ENCODE data around the gene MYCBP. TPM values are rescaled to one million over a fixed set of nuclear protein-coding genes. Genes with fewer than 3 reads are reported as not detected.
A peak's percentile ranks its signal among the peaks of the same experiment; 100 is the strongest.

Gene MYCBP
- total RNA-seq, 2 donors from 2014 or later: 12.2 to 14.0 TPM

DNA sequence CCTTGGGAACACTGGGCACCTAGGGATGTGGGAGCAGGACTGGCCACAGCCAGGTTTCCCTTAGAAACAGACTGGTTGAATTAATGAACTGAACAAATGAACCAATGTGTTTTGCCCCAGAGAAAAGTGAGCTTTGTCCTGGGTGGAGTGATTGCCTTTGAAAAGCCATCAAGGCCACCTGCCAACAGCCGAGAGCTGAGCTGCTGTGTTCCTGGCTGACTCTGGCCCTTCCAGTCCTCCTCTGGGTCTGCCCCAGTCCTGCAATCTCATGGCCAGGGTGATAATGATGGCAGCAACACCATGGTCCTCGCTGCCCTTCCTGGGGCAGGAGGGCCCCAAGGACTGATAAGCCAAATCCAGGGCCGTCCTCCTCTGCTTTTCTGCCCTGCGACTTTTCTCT is 26.4 kb upstream of the MYCBP start:
- no peak for TF ChIP-seq POLR2A (IDR thresholded peaks at IDR 0.05)
- TF ChIP-seq, protein P1, sequence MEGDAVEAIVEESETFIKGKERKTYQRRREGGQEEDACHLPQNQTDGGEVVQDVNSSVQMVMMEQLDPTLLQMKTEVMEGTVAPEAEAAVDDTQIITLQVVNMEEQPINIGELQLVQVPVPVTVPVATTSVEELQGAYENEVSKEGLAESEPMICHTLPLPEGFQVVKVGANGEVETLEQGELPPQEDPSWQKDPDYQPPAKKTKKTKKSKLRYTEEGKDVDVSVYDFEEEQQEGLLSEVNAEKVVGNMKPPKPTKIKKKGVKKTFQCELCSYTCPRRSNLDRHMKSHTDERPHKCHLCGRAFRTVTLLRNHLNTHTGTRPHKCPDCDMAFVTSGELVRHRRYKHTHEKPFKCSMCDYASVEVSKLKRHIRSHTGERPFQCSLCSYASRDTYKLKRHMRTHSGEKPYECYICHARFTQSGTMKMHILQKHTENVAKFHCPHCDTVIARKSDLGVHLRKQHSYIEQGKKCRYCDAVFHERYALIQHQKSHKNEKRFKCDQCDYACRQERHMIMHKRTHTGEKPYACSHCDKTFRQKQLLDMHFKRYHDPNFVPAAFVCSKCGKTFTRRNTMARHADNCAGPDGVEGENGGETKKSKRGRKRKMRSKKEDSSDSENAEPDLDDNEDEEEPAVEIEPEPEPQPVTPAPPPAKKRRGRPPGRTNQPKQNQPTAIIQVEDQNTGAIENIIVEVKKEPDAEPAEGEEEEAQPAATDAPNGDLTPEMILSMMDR (IDR thresholded peaks at IDR 0.05): no peak
- H3K4me1 ChIP-seq: no peaks in the 10 kb centered on the region
- no peaks in the 10 kb centered on the region for H3K36me3 ChIP-seq (replicated peaks in 1 of 2; ENCODE audit: insufficient read depth in 1 of 2, low read depth in 2 of 2)
- no peaks in the 10 kb centered on the region for H3K9me3 ChIP-seq
- H3K4me3 ChIP-seq: no peak overlapping the region
- DNase-seq (no peak), ATAC-seq (no peak)
- intact Hi-C loops (cut with DNase I): no loop called here
- no peaks in the 10 kb centered on the region for H3K27me3 ChIP-seq
- WGBS, 2 donors: 63 to 70% methylated on average over 4 of the region's 4 CpGs
- H3K27ac ChIP-seq: no peak overlapping the region

DNA sequence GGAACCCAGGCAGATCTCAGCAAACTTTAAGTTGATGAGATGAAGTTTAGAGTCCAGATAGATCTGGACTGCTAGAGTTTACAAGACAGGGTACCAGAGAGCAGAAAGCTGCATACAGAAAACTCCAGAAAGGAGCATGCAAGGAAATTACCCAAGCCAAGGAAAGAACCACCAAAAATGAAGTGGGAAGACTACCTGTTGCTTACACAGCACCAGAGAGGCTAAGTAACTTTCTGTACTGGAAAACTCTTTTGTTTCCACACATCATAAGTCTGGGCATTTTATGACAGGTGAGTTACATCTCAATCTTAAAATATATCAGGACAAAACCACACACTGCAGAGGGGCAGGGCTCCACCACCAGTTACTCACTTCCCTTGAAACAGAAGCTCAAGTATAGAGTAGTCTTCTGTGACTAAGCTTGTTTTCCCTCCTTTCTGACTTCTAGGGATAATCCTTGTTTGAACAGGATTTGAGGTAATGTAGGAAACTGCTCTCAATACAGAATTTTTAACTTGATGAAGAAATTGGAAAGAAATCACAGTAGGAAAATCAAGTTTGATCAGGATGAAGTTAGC is 25.6 kb upstream of the MYCBP start:
- no peak overlapping the region for H3K27ac ChIP-seq
- H3K4me3 ChIP-seq: no peak overlapping the region
- TF ChIP-seq, protein P1 (IDR thresholded peaks at IDR 0.05): no peak
- TF ChIP-seq POLR2A (IDR thresholded peaks at IDR 0.05): no peak
- H3K27me3 ChIP-seq: no peaks in the 10 kb centered on the region
- no peak for DNase-seq
- H3K4me1 ChIP-seq: no peaks in the 10 kb centered on the region
- no peaks in the 10 kb centered on the region for H3K36me3 ChIP-seq (replicated peaks in 1 of 2; ENCODE audit: insufficient read depth in 1 of 2, low read depth in 2 of 2)
- intact Hi-C loops (cut with DNase I): no loop called here
- ATAC-seq: no peak
- H3K9me3 ChIP-seq: no peaks in the 10 kb centered on the region

DNA sequence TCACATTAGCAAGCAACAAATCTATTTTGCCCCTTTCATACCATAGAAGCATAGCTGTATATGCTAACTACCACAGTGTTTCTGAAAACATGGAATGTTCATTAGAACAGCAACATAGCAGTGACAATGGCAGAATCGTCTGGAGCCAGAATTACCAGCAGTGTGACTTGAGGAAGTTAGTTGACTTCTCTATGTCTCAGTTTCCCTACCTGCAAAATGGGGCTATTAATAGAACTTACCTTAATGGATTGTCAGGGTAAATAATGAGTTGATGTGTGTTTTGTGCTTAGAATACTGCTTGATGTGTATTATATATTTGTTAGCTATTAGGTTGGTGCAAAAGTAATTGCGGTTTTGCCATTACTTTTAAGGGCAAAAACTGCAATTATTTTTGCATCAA is 23.0 kb upstream of the MYCBP start:
- Histone ChIP-seq H3K4me3 (no peak overlapping the region), H3K27me3 (no peaks in the 10 kb centered on the region), H3K9me3 (no peaks in the 10 kb centered on the region), H3K27ac (no peak overlapping the region), H3K4me1 (no peaks in the 10 kb centered on the region), H3K36me3 (replicated peaks in 1 of 2; ENCODE audit: insufficient read depth in 1 of 2, low read depth in 2 of 2) (no peaks in the 10 kb centered on the region)
- 80 to 85% methylated on average over 2 of the region's 2 CpGs for WGBS, 2 donors
- no peak for ATAC-seq
- intact Hi-C loops (cut with DNase I): no loop called here
- DNase-seq: no peak
- TF ChIP-seq POLR2A (IDR thresholded peaks at IDR 0.05): no peak

DNA sequence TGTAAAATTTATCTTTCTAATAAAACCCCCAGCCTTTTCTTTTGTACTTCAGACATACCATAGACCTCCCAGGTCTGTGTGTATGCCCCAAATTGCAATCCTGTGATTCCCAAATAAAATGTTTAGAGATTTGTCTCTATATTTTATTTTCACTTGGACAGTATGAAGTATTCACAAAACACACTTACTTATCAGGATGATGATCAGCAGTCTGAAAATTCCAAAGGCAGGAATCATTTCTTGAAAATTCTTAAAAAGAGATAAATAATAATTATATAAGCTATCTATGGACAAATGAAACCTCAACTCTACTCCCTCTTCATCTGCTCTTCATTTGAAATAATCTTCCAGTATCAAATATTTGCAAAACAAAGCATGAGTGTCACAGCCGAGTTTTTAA is 19.8 kb upstream of the MYCBP start:
- WGBS, 2 donors: 59 to 71% methylated on average over 1 of the region's 1 CpG
- no peak for DNase-seq

DNA sequence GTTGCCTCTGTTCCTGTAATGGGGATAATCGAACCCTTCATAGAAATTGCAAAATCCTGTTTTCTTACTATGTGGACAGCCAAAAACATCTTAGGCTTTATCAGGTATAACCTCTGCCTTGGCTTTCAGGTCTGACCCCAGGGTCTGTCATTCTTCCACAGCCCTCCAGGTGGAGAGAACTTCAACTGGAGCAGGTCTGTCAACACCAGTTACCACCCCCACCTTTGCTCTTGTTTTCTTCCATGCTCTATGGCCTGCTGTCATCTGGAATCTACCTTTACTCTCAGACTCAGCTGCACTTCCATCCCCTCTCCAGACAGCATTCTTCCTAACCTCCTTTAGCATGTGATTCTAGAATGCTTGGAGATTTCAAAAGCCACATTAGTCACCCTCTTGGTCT is 18.6 kb upstream of the MYCBP start:
- no peak for ATAC-seq
- Histone ChIP-seq H3K36me3 (replicated peaks in 1 of 2; ENCODE audit: insufficient read depth in 1 of 2, low read depth in 2 of 2) (no peaks in the 10 kb centered on the region), H3K27me3 (no peaks in the 10 kb centered on the region), H3K4me1 (no peaks in the 10 kb centered on the region), H3K4me3 (no peak overlapping the region), H3K9me3 (no peaks in the 10 kb centered on the region), H3K27ac (no peak overlapping the region)
- WGBS, 2 donors: 56 to 78% methylated on average over 1 of the region's 1 CpG
- TF ChIP-seq, protein P1 (IDR thresholded peaks at IDR 0.05): peak in 1 of 7 experiments; percentile 4
- TF ChIP-seq POLR2A (IDR thresholded peaks at IDR 0.05): no peak
- DNase-seq: no peak
- intact Hi-C loops (cut with DNase I): no loop called here

More for the DNA sequence above, 19.8 kb upstream of the MYCBP start:
- H3K4me1 ChIP-seq: no peaks in the 10 kb centered on the region
- ATAC-seq: no peak
- no peaks in the 10 kb centered on the region for H3K36me3 ChIP-seq (replicated peaks in 1 of 2; ENCODE audit: insufficient read depth in 1 of 2, low read depth in 2 of 2)
- H3K27ac ChIP-seq: no peak overlapping the region
- no peak overlapping the region for H3K4me3 ChIP-seq
- H3K9me3 ChIP-seq: no peaks in the 10 kb centered on the region
- no peaks in the 10 kb centered on the region for H3K27me3 ChIP-seq
- intact Hi-C loops (cut with DNase I): no loop called here
- TF ChIP-seq, protein P1 (IDR thresholded peaks at IDR 0.05): no peak

Data from body of pancreas (tissue), 4 donors.